GM13977 (cell line): ENCODE measurements around the gene PCDH18.
"Not testable (repeated sequence)": the region's sequence is repeated elsewhere in the genome, so short reads cannot be mapped to it uniquely, and the experiment has no call there.

ENCODE experiments used
- DNase-seq: peaks from one replicate; pipeline ENCODE4 v3.0.0; 2012; ENCODE audit warnings: low spot score
- CTCF ChIP-seq: IDR thresholded peaks from 2 replicates; pipeline ENCODE4 v1.5.1; 2012; ENCODE audit warnings: mild to moderate bottlenecking, control low read depth; ENCODE audit not compliant: insufficient read depth; ENCODE audit errors: extremely low read depth, missing control alignments
- in situ Hi-C: fragments of 300-500 bp; cut with MboI; formaldehyde crosslinking; loops from one replicate; pipeline ENCODE4 v1.12.0; 2022; ENCODE audit warnings: low sequenced_read_pairs, low pct_unique_long_range_greater_than_20kb, mixed read lengths, inconsistent platforms; ENCODE audit not compliant: unreplicated experiment

The PCDH18 gene

GRCh38 chr4:137538526-137538925, 6.2 kb upstream of the PCDH18 start:
- DNase-seq: no peak
- no peak for TF ChIP-seq CTCF
- in situ Hi-C loops: no loop called here

GRCh38 chr4:137537807-137538206, 5.5 kb upstream of the PCDH18 start:
- DNase-seq, in situ Hi-C loops: not testable (repeated sequence)

- in situ Hi-C loops: no loop called here
- no peak for DNase-seq
- no peak for TF ChIP-seq CTCF
Observed at GRCh38 chr4:137536789-137537561, 4.7 kb upstream of the PCDH18 start.

GRCh38 chr4:137535718-137536117, 3.4 kb upstream of the PCDH18 start:
- DNase-seq: no peak
- in situ Hi-C loops: no loop called here
- TF ChIP-seq CTCF: no peak

GRCh38 chr4:137534516-137534915, 2.2 kb upstream of the PCDH18 start:
- no peak for TF ChIP-seq CTCF
- no peak for DNase-seq
- in situ Hi-C loops: no loop called here

- no peak for DNase-seq
- in situ Hi-C loops: no loop called here
- TF ChIP-seq CTCF: no peak
Observed at GRCh38 chr4:137533855-137534254, 1.6 kb upstream of the PCDH18 start.

- TF ChIP-seq CTCF: no peak
- in situ Hi-C loops: no loop called here
- no peak for DNase-seq
Observed at GRCh38 chr4:137532869-137533236, 559 bp upstream of the PCDH18 start.
